Thyroid gland (tissue), 4 donors: ENCODE measurements around the gene SHISAL1.

Experiments used
- CTCF ChIP-seq, 6 experiments: fragments of 200-600 bp in 3 of 6; fragments of 450-650 bp in 3 of 6; sonication (generic) in 3 of 6; IDR thresholded peaks; one replicate each; pipeline ENCODE4 v1.5.1; 2016 to 2019; ENCODE audit warnings: antibody characterized with exemption in 6 of 6, mild to moderate bottlenecking in 2 of 6, inconsistent platforms in 1 of 6, moderate library complexity in 1 of 6
- POLR2A ChIP-seq, 2 donors: fragments of 450-650 bp; IDR thresholded peaks; one replicate each; pipeline ENCODE4 v1.6.1; 2017; ENCODE audit warnings: antibody characterized with exemption in 2 of 2, mild to moderate bottlenecking in 2 of 2, moderate library complexity in 1 of 2

- TF ChIP-seq POLR2A (IDR thresholded peaks at IDR 0.05) (no peak), CTCF (IDR thresholded peaks at IDR 0.05) (no peak)
These were observed 22.5 kb upstream of the SHISAL1 start for GRCh38 chr22:44335066-44335839.
